ENCODE data around the gene MYL2. TPM values are rescaled to one million over a fixed set of nuclear protein-coding genes. Genes with fewer than 3 reads are reported as not detected.
"Not testable (repeated sequence)": the region's sequence is repeated elsewhere in the genome, so short reads cannot be mapped to it uniquely, and the experiment has no call there.

The MYL2 gene
- total RNA-seq, 4 donors from 2014 or later: not detected

- TF ChIP-seq CTCF (IDR thresholded peaks at IDR 0.05): no peak
- no peak for DNase-seq
- Histone ChIP-seq H3K9me3 (no peaks in the 10 kb centered on the region), H3K36me3 (no peaks in the 10 kb centered on the region), H3K27ac (no peak overlapping the region), H3K27me3 (no peaks in the 10 kb centered on the region), H3K4me3 (no peak overlapping the region), H3K4me1 (no peaks in the 10 kb centered on the region)
These were observed 36.8 kb upstream of the MYL2 start for GRCh38 chr12:110957159-110957558.

- H3K36me3 ChIP-seq, H3K9me3 ChIP-seq, DNase-seq, H3K27me3 ChIP-seq, H3K4me1 ChIP-seq, H3K27ac ChIP-seq, H3K4me3 ChIP-seq: not testable (repeated sequence)
These were observed 30.5 kb upstream of the MYL2 start for GRCh38 chr12:110950867-110951266.

GRCh38 chr12:110950466-110950865 is 30.1 kb upstream of the MYL2 start:
- not testable (repeated sequence) for H3K4me1 ChIP-seq, DNase-seq, H3K9me3 ChIP-seq, H3K36me3 ChIP-seq, H3K4me3 ChIP-seq, H3K27me3 ChIP-seq, H3K27ac ChIP-seq

DNA sequence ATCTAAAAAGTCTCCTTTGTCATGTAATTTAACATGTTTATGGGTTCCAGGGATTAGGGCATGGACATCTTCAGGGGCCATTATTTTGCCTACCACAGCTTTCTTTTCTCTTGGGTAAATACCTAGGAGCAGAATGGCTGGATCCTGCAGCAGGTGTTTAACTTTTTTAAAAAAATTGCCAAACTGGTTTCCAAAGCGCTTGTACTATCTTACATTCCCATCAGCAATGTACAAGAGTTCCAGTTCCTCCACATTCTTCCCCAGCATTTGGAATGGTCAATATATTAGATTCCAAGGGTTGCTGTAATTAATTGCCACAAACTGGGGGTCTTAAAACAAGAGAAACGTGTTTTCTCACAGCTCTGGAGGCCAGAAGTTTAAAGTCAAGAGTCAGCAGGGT is 27.7 kb upstream of the MYL2 start:
- no peak for TF ChIP-seq POLR2A (IDR thresholded peaks at IDR 0.05)
- TF ChIP-seq CTCF (IDR thresholded peaks at IDR 0.05): no peak
- Histone ChIP-seq H3K4me1 (no peaks in the 10 kb centered on the region), H3K36me3 (no peaks in the 10 kb centered on the region), H3K27me3 (no peaks in the 10 kb centered on the region), H3K27ac (no peak overlapping the region), H3K9me3 (peaks cover 0 to 7% (median 3%) of the 10 kb centered on the region in 4 donors), H3K4me3 (no peak overlapping the region)
- DNase-seq: no peak

DNA sequence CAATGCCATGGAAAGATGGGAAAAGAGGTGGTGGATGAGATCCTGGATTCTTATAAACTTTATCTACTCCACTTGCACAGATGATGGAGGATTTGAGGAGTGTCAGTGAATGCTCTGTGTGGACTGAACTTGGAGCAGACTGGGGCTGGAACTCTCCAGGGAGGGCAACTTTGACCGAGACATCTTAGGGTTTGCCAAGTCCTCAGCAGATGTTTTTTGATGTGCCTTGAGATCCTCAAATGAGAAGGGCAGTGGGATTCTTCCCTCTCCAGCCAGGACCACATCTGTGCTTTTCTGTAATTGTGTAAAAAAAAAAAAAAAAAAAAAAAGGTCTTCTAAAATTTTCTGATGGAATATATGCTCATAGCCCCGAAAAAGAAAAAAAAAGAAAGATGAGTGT is 23.0 kb upstream of the MYL2 start:
- no peaks in the 10 kb centered on the region for H3K4me1 ChIP-seq
- H3K36me3 ChIP-seq: no peaks in the 10 kb centered on the region
- no peak for TF ChIP-seq CTCF (IDR thresholded peaks at IDR 0.05)
- no peak for TF ChIP-seq POLR2A (IDR thresholded peaks at IDR 0.05)
- no peak overlapping the region for H3K4me3 ChIP-seq
- H3K9me3 ChIP-seq: peaks cover 0 to 7% (median 3%) of the 10 kb centered on the region in 4 donors
- no peak for DNase-seq
- H3K27ac ChIP-seq: no peak overlapping the region
- no peaks in the 10 kb centered on the region for H3K27me3 ChIP-seq

GRCh38 chr12:110941391-110941790 is 21.0 kb upstream of the MYL2 start:
- H3K27ac ChIP-seq: no peak overlapping the region
- peaks cover 0 to 5% (median 2%) of the 10 kb centered on the region in 4 donors for H3K9me3 ChIP-seq
- H3K36me3 ChIP-seq: no peaks in the 10 kb centered on the region
- no peak overlapping the region for H3K4me3 ChIP-seq
- no peaks in the 10 kb centered on the region for H3K27me3 ChIP-seq
- no peaks in the 10 kb centered on the region for H3K4me1 ChIP-seq
- no peak for DNase-seq
- no peak for TF ChIP-seq CTCF (IDR thresholded peaks at IDR 0.05)
- TF ChIP-seq POLR2A (IDR thresholded peaks at IDR 0.05): no peak

DNA sequence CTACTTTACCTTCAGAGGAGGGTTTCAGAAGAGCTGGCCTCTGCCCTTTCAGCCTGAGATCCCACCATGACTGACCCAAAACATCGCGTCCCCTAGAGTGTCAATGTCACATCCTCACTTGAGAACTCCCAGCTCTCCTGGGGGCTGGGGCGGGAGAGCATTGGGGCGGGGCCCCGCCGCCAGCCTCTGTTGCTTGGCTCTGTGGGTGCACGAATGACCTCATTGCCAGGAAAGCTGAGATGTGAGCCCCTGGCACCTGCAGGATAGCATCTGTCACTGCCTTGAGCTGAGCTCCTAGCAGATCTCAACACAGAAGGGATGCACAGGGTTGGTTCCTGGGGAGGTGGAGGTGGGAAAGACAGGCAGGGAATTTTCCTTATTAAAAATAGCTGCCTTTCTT is 20.6 kb upstream of the MYL2 start:
- no peak for DNase-seq
- H3K27me3 ChIP-seq: no peaks in the 10 kb centered on the region
- peaks cover 0 to 5% (median 0%) of the 10 kb centered on the region in 4 donors for H3K9me3 ChIP-seq
- no peaks in the 10 kb centered on the region for H3K36me3 ChIP-seq
- no peak overlapping the region for H3K4me3 ChIP-seq
- H3K4me1 ChIP-seq: no peaks in the 10 kb centered on the region
- TF ChIP-seq CTCF (IDR thresholded peaks at IDR 0.05): no peak
- no peak for TF ChIP-seq POLR2A (IDR thresholded peaks at IDR 0.05)
- H3K27ac ChIP-seq: no peak overlapping the region
